GM12874 (cell line): Measurements from ENCODE around the gene PDE7B.

Experiments
- TF ChIP-seq, protein P1 (sequence below): IDR thresholded peaks from 2 replicates; pipeline ENCODE4 v1.5.1; 2011; ENCODE audit warnings: low read depth, mild to moderate bottlenecking, control low read depth, low read length, moderate library complexity; ENCODE audit not compliant: insufficient read depth

PDE7B gene

DNA sequence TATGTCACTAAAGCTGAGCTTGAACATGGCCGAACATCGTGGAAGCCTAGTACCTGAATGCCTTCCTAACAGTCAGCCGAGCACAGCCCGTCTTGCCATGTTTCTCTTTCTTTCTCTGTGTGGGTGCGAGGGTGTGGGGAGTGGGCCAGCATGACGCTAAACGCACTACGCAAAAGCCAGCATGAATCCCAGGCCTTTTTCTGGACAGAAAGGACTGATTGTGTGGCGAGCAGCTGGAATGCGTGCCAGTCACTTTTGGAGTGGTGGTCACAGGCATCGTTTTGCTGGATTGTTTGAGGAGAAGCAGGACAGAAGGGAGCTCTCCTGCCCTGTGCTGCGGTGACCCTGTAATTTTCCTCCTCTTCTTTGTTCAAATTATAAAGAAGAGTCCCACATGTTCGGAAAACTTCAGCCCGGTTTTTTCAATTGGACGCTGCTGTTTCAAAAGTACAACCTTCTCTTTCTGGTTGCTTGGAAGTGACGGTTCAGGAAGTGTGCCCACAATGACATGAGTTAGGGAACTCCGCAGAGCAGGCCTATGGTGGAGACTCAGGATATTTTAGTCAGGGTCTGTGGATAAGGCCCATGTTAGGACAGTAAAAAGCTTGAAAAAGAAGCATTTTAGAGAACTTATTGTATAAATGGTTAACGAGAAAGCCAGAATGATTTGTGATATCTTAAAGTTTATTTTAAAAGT is 54.3 kb downstream of the PDE7B start:
- TF ChIP-seq, protein P1, sequence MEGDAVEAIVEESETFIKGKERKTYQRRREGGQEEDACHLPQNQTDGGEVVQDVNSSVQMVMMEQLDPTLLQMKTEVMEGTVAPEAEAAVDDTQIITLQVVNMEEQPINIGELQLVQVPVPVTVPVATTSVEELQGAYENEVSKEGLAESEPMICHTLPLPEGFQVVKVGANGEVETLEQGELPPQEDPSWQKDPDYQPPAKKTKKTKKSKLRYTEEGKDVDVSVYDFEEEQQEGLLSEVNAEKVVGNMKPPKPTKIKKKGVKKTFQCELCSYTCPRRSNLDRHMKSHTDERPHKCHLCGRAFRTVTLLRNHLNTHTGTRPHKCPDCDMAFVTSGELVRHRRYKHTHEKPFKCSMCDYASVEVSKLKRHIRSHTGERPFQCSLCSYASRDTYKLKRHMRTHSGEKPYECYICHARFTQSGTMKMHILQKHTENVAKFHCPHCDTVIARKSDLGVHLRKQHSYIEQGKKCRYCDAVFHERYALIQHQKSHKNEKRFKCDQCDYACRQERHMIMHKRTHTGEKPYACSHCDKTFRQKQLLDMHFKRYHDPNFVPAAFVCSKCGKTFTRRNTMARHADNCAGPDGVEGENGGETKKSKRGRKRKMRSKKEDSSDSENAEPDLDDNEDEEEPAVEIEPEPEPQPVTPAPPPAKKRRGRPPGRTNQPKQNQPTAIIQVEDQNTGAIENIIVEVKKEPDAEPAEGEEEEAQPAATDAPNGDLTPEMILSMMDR: no peak

DNA sequence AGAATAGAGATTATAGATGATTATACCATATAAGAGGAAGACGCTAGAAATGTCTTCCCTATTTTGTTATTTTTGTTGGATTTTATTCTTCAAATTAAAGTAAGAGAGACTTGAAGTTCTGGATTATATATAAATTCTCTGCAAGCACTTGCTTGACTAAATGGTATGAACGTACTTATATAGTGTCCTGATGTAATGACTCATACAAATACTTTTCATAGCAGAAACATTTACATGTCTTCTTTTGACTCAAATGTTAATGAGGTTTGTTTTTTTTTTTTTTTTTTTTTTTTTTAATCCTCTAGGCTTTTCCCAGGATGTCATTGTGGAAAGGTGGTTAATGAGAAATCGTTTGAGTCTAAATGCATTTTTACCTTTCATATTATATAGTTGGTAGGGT is 55.0 kb downstream of the PDE7B start:
- TF ChIP-seq, protein P1: no peak

- TF ChIP-seq, protein P1: no peak
Measured at GRCh38 chr6:135906972-135907465, 55.5 kb downstream of the PDE7B start.

DNA sequence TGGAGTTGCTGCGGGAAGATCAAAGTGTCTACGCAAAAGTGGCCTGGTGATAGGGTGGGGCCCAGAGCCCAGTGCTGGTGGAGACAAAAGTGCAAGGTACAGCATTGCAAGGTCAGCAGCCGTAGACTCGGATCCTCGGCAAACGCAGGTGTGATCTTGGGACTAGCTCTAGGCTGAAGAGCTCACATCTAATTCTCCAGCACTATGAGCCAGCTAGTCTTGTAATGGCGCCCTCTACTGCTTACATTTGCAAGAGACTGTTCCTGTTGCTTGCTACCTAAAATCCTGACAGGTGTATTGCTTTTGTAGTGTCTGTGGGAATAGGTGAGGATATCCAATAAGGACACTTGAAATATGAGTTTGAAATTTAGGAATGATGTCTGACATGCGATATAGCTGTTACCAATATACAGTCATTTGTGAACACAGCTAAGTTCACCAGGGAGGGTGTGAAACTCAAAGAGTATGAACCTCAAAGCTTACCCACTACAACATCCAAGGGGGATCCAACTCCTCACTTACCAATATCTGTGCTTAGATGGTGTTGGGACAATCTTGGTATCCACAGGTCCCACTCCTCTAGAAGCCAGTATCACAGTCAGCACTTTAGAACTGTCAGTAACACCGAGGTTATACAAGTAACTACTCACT is 58.4 kb downstream of the PDE7B start:
- TF ChIP-seq, protein P1: peak; percentile 71

DNA sequence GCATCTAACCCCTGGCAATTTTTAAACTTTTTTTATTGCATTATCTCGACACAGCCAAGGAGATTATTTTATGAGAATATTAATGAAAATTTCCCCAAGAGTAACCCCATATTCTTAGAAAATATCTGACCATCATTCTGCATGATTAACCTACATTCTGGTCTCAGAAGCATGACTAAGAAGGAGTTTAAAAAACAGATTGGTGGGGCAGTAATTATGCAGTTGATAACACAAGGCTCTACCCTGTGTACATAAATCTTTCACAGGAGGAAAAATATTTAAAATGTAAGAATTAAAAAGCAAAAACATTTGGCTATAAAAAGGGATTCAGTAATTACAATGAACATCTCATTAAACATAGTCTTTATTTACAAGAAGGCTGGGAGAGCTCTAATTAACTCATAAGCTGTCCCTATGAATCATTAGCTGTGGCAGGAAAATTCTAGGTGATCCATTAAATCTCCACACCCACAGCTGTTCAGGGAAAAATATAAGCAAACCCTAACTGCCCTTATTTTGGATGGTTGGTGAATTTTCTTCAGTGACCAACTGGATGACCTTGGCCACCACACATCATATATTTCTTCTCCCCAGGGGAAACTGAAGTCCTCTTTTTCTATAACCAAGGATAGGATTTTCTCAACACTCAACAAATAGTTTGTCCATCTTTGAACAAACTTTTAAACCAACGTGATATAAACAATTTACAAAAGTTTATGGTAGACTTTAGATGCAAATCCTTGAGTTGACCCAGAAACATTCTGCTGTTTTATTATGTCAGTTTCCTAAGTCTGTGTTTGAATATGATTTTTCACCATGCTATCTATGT is 59.5 kb downstream of the PDE7B start:
- TF ChIP-seq, protein P1: no peak

- TF ChIP-seq, protein P1: no peak
Measured at GRCh38 chr6:135913785-135914184, 62.3 kb downstream of the PDE7B start.

GRCh38 chr6:135919026-135919425 is 67.5 kb downstream of the PDE7B start:
- TF ChIP-seq, protein P1: no peak
